Mesenteric fat pad (tissue), 1 donor: ENCODE results near the gene ALMS1. TPM values are rescaled to one million over a fixed set of nuclear protein-coding genes. Genes with fewer than 3 reads are reported as not detected.
"Not testable (repeated sequence)": the region's sequence is repeated elsewhere in the genome, so short reads cannot be mapped to it uniquely, and the experiment has no call there.

Experiments used
- DNase-seq: peaks from one replicate; pipeline ENCODE4 v3.0.0-alpha.2; 2020; ENCODE audit warnings: low spot score
- total RNA-seq: library from RNA; stranded (reverse); fragmentation: NEBNext Ultra II Directional; extraction: Animal tissue kit (Norgen Biotek cat#: 25700); gene quantifications from one replicate; pipeline ENCODE4 v1.2.1, GENCODE V29; 2021
- donor health status: DM: yes; HTN: yes; CAD: no.

ALMS1 gene
- total RNA-seq, 1 donor from 2014 or later, result 12.2 TPM

DNA sequence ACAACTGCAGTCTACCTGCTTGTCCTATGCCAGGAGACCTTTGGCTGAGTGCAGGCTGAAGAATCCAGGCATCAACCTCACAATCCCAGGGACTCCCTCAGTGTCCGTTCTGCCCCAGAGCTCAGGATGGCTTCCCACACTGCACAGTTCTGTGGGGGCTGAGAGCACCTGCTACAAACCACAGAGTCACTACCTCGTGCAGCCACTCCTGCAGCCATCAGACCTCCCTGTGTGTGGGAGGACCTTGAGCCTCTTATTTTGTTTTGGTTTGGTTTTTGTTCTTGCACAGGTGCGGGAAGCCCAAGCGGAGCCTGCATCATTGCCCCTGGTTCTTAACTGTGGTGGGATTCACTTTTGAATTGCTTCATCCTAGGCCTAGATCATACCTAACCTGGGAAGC is 225.6 kb downstream of the ALMS1 start:
- no peak for DNase-seq

DNA sequence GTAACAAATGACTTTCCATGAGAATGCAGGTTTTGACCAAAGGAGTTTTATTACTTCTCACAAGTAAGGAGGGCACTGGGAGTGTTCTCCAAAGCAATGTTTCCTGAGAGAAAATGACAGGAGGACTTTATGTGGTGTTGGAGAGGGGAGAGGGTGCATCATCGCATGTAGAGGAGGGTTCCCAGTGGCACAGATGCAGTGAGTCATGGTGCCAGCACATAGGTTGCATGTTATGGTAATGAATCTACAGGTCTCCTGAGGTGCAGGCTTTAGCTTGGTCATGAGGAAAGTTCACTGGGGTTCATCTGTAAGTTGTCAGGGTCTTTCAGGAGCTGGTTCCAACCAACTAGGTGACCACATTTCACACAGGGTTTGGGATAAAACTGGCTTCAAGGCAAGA is 226.2 kb downstream of the ALMS1 start:
- DNase-seq, result no peak

DNA sequence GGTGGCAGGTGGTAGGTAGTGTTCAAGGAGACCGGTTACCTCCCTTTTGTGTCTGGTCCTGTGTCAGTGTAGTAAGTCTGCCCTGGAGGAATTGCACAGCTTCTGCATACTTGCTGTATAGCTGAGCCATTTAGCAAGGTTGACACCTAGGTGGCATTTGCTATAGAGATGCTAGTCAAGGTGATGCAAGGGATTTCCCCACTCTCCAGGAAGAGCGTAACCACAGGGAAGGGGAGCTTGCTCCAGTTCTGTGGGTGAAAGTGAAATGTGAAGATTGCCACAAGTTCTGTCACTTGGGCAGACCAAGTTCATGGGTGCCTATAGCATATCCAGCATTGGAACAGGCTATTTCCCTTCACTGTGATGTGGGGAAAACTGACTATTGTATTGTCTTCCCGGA is 228.5 kb downstream of the ALMS1 start:
- no peak for DNase-seq

GRCh38 chr2:73614997-73615396 is 229.4 kb downstream of the ALMS1 start:
- no peak for DNase-seq

DNA sequence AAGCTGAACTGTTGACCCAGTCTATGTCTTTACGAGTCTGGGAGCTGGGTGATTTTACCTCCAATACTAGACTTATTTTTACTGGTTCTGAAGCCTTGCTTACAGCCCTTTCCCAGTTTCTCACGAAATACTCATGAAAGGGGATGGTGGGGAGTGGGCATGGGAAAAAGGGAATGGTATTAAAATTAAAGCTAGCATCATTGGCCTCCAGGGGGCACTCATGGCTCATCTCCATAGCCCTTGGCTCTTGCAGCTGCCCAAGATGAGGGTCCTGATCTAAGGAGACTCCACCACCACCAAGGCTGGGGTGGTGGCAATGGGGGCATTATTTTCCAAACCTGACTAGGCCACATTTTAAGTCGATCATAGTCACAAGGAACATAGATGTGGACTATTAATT is 234.3 kb downstream of the ALMS1 start:
- not testable (repeated sequence) for DNase-seq

DNA sequence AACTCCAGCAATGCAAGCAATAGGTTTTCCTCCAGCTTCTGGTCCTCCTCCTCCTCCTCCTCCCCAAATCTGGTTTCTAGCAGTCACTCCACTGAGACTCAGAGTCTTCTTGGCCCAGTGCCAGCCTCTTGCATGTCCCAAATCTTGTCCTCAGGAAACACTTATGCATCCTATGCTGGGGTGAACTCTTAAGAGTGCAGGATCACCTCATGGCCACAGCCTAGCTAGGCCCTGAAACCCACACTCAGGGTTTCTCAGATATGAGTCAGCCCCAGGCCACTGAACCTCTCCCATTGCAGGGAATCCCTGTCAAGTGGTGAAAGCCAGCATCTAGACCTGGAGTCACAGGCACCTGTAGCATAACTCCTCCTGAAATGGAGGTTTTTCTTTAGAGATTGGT is 238.4 kb downstream of the ALMS1 start:
- not testable (repeated sequence) for DNase-seq

GRCh38 chr2:73624625-73625024 is 239.0 kb downstream of the ALMS1 start:
- DNase-seq, result not testable (repeated sequence)

DNA sequence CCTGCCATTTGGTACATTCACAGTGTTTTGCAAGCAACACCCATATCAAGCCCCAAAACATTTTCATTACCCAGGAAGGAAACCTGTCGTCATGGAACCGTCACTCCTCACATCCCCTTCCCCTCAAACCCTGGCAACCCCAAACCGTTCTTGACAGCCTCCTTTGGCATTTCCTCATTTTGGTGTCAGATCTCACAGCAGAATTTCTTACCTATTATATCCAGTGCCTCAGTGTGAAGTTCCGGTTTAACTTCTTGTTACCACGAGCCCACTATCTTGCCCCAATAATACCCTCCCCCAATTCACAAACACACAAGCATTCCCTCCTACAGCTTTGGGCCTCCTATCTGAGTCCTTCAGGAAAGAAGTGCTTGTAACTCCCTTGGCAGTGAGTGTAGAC is 240.6 kb downstream of the ALMS1 start:
- DNase-seq, result not testable (repeated sequence)

- DNase-seq, result not testable (repeated sequence)
Observed at GRCh38 chr2:73628493-73628892, 242.9 kb downstream of the ALMS1 start.

DNA sequence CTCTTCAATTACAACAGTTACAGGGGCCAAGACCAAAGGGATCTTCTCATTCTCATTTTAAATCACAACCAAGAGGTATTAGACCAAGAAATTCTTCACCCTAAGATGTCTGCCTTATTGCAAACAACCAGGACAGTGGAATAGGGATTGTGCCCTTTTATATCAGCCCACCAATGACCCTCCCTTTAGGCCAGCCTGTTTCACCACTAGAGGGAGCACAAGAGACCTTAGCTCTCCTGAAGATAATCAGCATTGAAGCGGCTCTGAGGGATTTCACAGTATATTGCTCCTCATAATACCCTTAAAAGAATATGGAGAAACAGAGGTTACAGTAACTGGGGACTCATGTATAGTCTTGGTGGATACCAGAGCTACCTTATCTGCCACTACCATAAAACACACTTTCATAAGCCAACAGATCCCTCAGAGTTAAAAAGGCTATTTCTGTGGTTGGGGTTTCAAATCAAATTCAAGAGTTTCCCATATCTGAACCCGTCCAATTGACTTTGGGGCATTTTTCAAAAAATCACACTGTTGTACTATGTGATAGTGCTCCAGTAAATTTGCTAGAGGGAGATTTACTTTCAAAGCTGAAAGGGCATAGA is 245.1 kb downstream of the ALMS1 start:
- not testable (repeated sequence) for DNase-seq

- not testable (repeated sequence) for DNase-seq
Observed at GRCh38 chr2:73636977-73637376, 251.3 kb downstream of the ALMS1 start.

DNA sequence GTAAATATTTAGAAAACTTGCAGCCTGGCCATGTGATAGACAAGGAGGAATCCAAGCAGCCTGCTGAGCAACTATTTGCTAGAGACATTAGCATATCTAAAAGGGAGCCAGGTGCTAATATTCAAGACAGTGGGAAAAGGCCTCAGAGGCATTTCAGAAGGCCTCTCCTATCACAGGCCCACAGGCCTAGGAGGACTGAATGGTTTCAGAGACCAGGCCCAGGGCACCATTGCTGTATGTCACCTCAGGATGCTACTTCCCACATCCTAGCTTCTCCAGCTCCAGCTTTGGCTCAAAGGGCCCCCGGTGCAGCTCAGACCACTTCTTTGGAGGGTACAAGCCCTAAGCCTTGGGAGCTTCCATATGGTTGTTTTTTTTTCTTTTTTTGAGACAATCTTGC is 252.8 kb downstream of the ALMS1 start:
- no peak for DNase-seq

GRCh38 chr2:73640511-73640911 is 254.9 kb downstream of the ALMS1 start:
- no peak for DNase-seq

DNA sequence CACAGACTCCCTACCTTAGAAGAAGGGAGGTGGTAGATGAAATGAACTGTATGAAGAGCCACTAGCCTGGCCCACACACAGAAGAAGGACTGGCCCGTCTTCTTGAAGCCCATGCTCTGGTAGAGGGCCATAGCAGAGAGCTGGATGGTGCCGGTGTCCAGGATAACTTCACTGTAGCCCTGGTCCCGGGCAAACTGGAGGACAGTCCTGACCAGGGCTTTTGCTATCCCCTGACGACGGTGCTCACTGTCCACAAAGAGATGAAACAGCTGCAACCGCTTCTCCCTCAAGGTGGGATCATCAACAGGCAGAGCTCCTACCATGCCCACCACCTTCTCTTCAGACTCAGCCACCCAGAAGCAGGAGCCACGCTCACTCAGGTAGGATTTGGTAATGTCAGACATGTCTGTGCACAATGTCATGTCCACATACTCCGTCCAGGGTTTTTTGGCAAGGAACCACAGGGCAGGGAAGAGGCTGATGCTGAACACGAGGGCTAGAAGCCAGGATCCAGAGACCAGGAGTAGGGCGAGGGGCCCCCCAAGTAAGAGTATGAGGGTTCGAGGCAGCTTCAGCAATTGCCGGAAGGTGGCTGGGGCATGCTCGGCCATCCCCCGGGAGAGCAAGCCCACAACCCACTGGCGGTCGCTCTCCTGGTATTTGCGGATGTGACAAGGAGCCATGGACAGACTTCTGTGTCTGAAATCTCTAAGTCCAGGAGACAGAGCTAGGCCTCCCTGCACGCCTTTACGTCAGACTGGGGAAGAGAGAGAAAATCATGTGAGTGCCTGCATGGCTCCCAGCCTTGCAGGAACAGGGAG is 255.5 kb downstream of the ALMS1 start:
- no peak for DNase-seq

- no peak for DNase-seq
Observed at GRCh38 chr2:73641767-73642062, 256.1 kb downstream of the ALMS1 start.

- no peak for DNase-seq
Observed at GRCh38 chr2:73642338-73643018, 256.8 kb downstream of the ALMS1 start, which contains the start of gene NAT8. NAT8 (minus strand) TSS chr2:73642422; CDS start chr2:73641628, 794 bp downstream.

GRCh38 chr2:73647690-73648089 is 262.1 kb downstream of the ALMS1 start:
- DNase-seq, result not testable (repeated sequence)

DNA sequence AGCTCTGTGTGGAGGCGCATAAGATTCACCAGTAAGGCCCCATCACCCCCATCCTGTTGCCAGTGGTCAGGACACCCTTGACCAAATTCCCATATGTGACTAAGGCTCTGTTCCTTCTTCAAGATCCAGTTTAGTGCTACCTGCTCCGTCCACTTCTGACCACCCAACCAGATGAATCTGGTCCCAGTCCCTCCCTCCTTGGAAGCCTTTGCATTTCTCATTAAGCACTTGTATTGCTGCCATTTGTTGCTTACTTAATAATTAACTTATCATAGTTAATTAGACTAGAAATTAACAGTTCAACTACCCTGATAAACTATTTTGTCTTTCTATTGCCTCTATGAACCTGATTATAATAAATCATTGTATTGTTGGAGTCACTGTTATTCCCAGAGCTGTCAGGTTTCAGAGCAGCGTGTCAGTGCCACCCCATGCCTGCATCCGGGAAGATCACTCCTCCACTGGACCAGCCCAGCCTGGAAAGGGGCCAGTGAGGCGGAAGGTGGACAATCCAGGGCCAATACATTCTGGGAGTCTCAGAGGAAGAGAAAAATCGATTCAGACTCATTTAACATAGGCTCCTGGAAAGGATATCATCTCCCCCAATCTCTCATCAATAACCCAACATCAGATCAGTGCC is 266.1 kb downstream of the ALMS1 start:
- no peak for DNase-seq

DNA sequence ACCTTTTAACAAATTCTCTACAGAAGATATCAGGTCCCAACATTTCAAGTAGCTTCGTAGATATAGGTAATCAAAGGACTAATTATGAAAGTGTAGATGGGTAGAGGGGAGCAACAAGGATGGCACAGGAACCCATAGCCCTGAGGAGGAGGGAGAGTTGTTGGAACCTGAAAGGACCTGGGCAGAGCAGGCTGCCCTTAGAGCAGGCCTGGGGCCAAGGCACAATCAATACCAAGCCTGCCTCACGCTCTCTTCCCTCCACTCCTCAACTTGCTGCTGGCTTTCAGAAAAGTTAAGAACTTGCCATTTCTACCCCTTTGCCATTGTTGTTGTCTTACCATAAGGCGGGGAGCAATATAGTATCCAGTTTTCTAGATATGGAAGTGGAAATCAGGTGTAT is 266.7 kb downstream of the ALMS1 start:
- DNase-seq, result no peak

DNA sequence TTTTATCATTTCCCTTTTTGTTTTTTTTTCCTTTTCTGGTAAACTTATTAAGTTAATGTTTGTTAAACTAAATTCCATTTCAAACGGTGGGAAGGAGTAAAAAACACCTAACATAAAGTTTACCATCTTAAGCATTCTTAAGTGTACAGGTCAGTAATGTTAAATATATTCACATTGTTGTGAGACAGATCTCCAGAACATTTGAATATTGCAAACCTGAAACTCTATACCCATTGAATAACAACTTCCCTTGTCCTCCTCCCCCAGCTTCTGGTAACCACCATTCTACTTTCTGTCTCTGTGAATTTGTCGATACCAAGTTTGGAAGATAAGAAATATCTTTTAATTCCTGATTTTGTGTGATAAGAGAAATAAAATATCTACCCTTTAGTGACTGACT is 268.5 kb downstream of the ALMS1 start:
- DNase-seq, result no peak
